ENCODE measurements around the gene ZGPAT. TPM values are rescaled to one million over a fixed set of nuclear protein-coding genes. Genes with fewer than 3 reads are reported as not detected.
A peak's percentile ranks its signal among the peaks of the same experiment; 100 is the strongest.

ZGPAT gene
- total and polyA plus RNA-seq, 2 of the 13 experiments (the other 11 are each of a cell fraction or from before 2014, with no cell fraction given), result 23.0 to 41.9 TPM

- TF ChIP-seq, protein P1, sequence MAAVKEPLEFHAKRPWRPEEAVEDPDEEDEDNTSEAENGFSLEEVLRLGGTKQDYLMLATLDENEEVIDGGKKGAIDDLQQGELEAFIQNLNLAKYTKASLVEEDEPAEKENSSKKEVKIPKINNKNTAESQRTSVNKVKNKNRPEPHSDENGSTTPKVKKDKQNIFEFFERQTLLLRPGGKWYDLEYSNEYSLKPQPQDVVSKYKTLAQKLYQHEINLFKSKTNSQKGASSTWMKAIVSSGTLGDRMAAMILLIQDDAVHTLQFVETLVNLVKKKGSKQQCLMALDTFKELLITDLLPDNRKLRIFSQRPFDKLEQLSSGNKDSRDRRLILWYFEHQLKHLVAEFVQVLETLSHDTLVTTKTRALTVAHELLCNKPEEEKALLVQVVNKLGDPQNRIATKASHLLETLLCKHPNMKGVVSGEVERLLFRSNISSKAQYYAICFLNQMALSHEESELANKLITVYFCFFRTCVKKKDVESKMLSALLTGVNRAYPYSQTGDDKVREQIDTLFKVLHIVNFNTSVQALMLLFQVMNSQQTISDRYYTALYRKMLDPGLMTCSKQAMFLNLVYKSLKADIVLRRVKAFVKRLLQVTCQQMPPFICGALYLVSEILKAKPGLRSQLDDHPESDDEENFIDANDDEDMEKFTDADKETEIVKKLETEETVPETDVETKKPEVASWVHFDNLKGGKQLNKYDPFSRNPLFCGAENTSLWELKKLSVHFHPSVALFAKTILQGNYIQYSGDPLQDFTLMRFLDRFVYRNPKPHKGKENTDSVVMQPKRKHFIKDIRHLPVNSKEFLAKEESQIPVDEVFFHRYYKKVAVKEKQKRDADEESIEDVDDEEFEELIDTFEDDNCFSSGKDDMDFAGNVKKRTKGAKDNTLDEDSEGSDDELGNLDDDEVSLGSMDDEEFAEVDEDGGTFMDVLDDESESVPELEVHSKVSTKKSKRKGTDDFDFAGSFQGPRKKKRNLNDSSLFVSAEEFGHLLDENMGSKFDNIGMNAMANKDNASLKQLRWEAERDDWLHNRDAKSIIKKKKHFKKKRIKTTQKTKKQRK (IDR thresholded peaks at IDR 0.05; ENCODE audit: low read length), result no peak
- no peak for TF ChIP-seq ZNF362 (CRISPR knock-in tag; IDR thresholded peaks at IDR 0.05; ENCODE audit: borderline replicate concordance)
- no peak for TF ChIP-seq MZF1 (CRISPR knock-in tag; IDR thresholded peaks at IDR 0.05; ENCODE audit: borderline replicate concordance)
- TF ChIP-seq ZNF350 (CRISPR knock-in tag; IDR thresholded peaks at IDR 0.05; ENCODE audit: borderline replicate concordance, low read depth), result no peak
- peak; percentile 94 for TF ChIP-seq AGO2 (optimal IDR thresholded peaks at IDR 0.05; ENCODE audit: low read depth, low read length)
- no peak for TF ChIP-seq ZNF383 (CRISPR knock-in tag; IDR thresholded peaks at IDR 0.05; ENCODE audit: borderline replicate concordance)
- no peak for TF ChIP-seq PPARG (CRISPR knock-in tag; conservative IDR thresholded peaks at IDR 0.05)
- no peak for TF ChIP-seq ZNF841 (CRISPR knock-in tag; IDR thresholded peaks at IDR 0.05; ENCODE audit: borderline replicate concordance)
- peak; percentile 65; the same call in 1 of the 2 replicates for TF ChIP-seq ZBTB38 (CRISPR knock-in tag; IDR thresholded peaks at IDR 0.05)
- TF ChIP-seq POLR2G (IDR thresholded peaks at IDR 0.05; ENCODE audit: low read depth, low read length), result peak; percentile 38; the same call in 1 of the 2 replicates
- peak; percentile 41; the same call in 1 of the 2 replicates for TF ChIP-seq CAMTA2 (CRISPR knock-in tag; IDR thresholded peaks at IDR 0.05; ENCODE audit: borderline replicate concordance)
- no peak for TF ChIP-seq XRCC5 (optimal IDR thresholded peaks at IDR 0.05; ENCODE audit: low read length)
- TF ChIP-seq ARNT (IDR thresholded peaks at IDR 0.05), result no peak
- TF ChIP-seq, protein P2, sequence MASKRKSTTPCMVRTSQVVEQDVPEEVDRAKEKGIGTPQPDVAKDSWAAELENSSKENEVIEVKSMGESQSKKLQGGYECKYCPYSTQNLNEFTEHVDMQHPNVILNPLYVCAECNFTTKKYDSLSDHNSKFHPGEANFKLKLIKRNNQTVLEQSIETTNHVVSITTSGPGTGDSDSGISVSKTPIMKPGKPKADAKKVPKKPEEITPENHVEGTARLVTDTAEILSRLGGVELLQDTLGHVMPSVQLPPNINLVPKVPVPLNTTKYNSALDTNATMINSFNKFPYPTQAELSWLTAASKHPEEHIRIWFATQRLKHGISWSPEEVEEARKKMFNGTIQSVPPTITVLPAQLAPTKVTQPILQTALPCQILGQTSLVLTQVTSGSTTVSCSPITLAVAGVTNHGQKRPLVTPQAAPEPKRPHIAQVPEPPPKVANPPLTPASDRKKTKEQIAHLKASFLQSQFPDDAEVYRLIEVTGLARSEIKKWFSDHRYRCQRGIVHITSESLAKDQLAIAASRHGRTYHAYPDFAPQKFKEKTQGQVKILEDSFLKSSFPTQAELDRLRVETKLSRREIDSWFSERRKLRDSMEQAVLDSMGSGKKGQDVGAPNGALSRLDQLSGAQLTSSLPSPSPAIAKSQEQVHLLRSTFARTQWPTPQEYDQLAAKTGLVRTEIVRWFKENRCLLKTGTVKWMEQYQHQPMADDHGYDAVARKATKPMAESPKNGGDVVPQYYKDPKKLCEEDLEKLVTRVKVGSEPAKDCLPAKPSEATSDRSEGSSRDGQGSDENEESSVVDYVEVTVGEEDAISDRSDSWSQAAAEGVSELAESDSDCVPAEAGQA (IDR thresholded peaks at IDR 0.05; ENCODE audit: low read depth), result no peak
- TF ChIP-seq, protein P2 (CRISPR knock-in tag; IDR thresholded peaks at IDR 0.05; ENCODE audit: borderline replicate concordance), result no peak
- TF ChIP-seq, protein P3, sequence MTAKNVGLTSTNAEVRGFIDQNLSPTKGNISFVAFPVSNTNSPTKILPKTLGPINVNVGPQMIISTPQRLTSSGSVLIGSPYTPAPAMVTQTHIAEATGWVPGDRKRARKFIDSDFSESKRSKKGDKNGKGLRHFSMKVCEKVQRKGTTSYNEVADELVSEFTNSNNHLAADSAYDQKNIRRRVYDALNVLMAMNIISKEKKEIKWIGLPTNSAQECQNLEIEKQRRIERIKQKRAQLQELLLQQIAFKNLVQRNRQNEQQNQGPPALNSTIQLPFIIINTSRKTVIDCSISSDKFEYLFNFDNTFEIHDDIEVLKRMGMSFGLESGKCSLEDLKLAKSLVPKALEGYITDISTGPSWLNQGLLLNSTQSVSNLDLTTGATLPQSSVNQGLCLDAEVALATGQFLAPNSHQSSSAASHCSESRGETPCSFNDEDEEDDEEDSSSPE (CRISPR knock-in tag; IDR thresholded peaks at IDR 0.05), result no peak
- no peak for TF ChIP-seq SP140L (CRISPR knock-in tag; IDR thresholded peaks at IDR 0.05; ENCODE audit: borderline replicate concordance)
- TF ChIP-seq HIVEP1 (CRISPR knock-in tag; IDR thresholded peaks at IDR 0.05), result peak; percentile 56; the same call in 1 of the 2 replicates
Observed at GRCh38 chr20:63743210-63743970, 35.6 kb downstream of the ZGPAT start (continued).
